Esophagus squamous epithelium (tissue), 5 donors: Measurements from ENCODE around the gene ERVV-1. TPM values are rescaled to one million over a fixed set of nuclear protein-coding genes. Genes with fewer than 3 reads are reported as not detected.

ENCODE experiments used
- DNase-seq: peaks from one replicate; lab custom pipeline; 2025; lab: John Stamatoyannopoulos, UW
- H3K27ac ChIP-seq, 4 donors: fragments of 200-600 bp; sonication (generic); one replicate each; pipeline ENCODE4 v1.5.1; 2016 to 2019; ENCODE audit warnings: mild to moderate bottlenecking in 1 of 4
- H3K27me3 ChIP-seq, 4 donors: fragments of 200-600 bp; sonication (generic); 1 replicate in 3 of 4; 2 replicates in 1 of 4; pipeline versions ENCODE4 v1.5.1 to v1.6.0; 2017 to 2021; ENCODE audit warnings: antibody characterized with exemption in 1 of 4
- H3K36me3 ChIP-seq, 3 donors: fragments of 200-600 bp; sonication (generic); one replicate each; pipeline ENCODE4 v1.5.1; 2016 to 2019
- H3K4me1 ChIP-seq, 3 donors: fragments of 200-600 bp; sonication (generic); one replicate each; pipeline ENCODE4 v1.5.1; 2017 to 2019
- H3K4me3 ChIP-seq, 4 donors: fragments of 200-600 bp; sonication (generic); 1 replicate in 3 of 4; 2 replicates in 1 of 4; pipeline ENCODE4 v1.5.1; 2016 to 2019; ENCODE audit warnings: mild to moderate bottlenecking in 2 of 4, moderate library complexity in 1 of 4
- H3K9me3 ChIP-seq, 3 donors: fragments of 200-600 bp; sonication (generic); one replicate each; pipeline ENCODE4 v1.5.1; 2016 to 2019
- CTCF ChIP-seq, 6 experiments: fragments of 450-650 bp in 4 of 6; fragments of 200-600 bp in 2 of 6; sonication (generic) in 2 of 6; IDR thresholded peaks; one replicate each; pipeline ENCODE4 v1.5.1; 2016 to 2019; ENCODE audit warnings: antibody characterized with exemption in 6 of 6, mild to moderate bottlenecking in 4 of 6, moderate library complexity in 4 of 6
- POLR2A ChIP-seq, 4 donors: fragments of 450-650 bp; IDR thresholded peaks; one replicate each; pipeline ENCODE4 v1.6.1; 2017; ENCODE audit warnings: antibody characterized with exemption in 4 of 4, mild to moderate bottlenecking in 4 of 4, moderate library complexity in 3 of 4
- WGBS, 2 donors: methylation state at CpG; one replicate each; pipeline ENCODE4 v1.1.5; 2018; 5-methylcytosine and 5-hydroxymethylcytosine counted together
- intact Hi-C: fragments of 100-400 bp; cut with DNase I; formaldehyde crosslinking; loops from one replicate; pipeline ENCODE4 v1.15.0; 2022
- total RNA-seq, 4 donors: library from RNA; depleted of rRNA; stranded (reverse); fragments of >200 nt; gene quantifications; one replicate each; pipeline ENCODE4 v1.1.0, GENCODE V29; 2016
- donor health status: DM: yes; HTN: yes; CAD: no.

Gene ERVV-1
- total RNA-seq, 4 donors from 2014 or later = not detected

GRCh38 chr19:52993342-52994178 lies 20.2 kb upstream of the ERVV-1 start:
- peaks cover 0 to 10% (median 0%) of the 10 kb centered on the region in 3 donors for H3K36me3 ChIP-seq
- intact Hi-C loops = no loop called here
- no peak for DNase-seq
- no peak for TF ChIP-seq POLR2A (IDR thresholded peaks at IDR 0.05)
- TF ChIP-seq CTCF (IDR thresholded peaks at IDR 0.05) = peak; percentile 29 to 72 (median 52)
- H3K27me3 ChIP-seq = no peaks in the 10 kb centered on the region
- peak overlapping the region; percentile 32 to 69 (median 53) for H3K4me3 ChIP-seq
- H3K4me1 ChIP-seq = peaks cover 0 to 32% (median 11%) of the 10 kb centered on the region in 3 donors
- 1 to 5% methylated on average over 14 to 25 of the region's 50 CpGs for WGBS, 2 donors
- H3K9me3 ChIP-seq = peaks cover 0 to 18% (median 0%) of the 10 kb centered on the region in 3 donors
- H3K27ac ChIP-seq = peak overlapping the region in 3 of 4 donors; percentile 67 to 79 (median 76)

GRCh38 chr19:52995711-52996110 lies 18.0 kb upstream of the ERVV-1 start:
- WGBS, 2 donors = 81 to 88% methylated on average over 6 to 7 of the region's 7 CpGs
- Histone ChIP-seq H3K9me3 (peaks cover 0 to 18% (median 0%) of the 10 kb centered on the region in 3 donors), H3K36me3 (no peaks in the 10 kb centered on the region), H3K27ac (no peak overlapping the region), H3K4me3 (no peak overlapping the region), H3K4me1 (peaks cover 0 to 32% (median 11%) of the 10 kb centered on the region in 3 donors), H3K27me3 (no peaks in the 10 kb centered on the region)
- TF ChIP-seq CTCF (IDR thresholded peaks at IDR 0.05) (no peak), POLR2A (IDR thresholded peaks at IDR 0.05) (no peak)
- intact Hi-C loops = no loop called here
- no peak for DNase-seq

GRCh38 chr19:52997975-52998374 lies 15.7 kb upstream of the ERVV-1 start:
- Histone ChIP-seq H3K36me3 (no peaks in the 10 kb centered on the region), H3K27ac (no peak overlapping the region), H3K4me1 (peaks cover 0 to 13% (median 3%) of the 10 kb centered on the region in 3 donors), H3K4me3 (no peak overlapping the region), H3K9me3 (peaks cover 0 to 18% (median 0%) of the 10 kb centered on the region in 3 donors), H3K27me3 (no peaks in the 10 kb centered on the region)
- no peak for DNase-seq
- 75 to 80% methylated on average over 9 of the region's 9 CpGs for WGBS, 2 donors
- TF ChIP-seq CTCF (IDR thresholded peaks at IDR 0.05) = no peak
- TF ChIP-seq POLR2A (IDR thresholded peaks at IDR 0.05) = no peak
- intact Hi-C loops = no loop called here

GRCh38 chr19:53002479-53002878 lies 11.2 kb upstream of the ERVV-1 start:
- intact Hi-C loops = no loop called here
- no peak for TF ChIP-seq CTCF (IDR thresholded peaks at IDR 0.05)
- TF ChIP-seq POLR2A (IDR thresholded peaks at IDR 0.05) = no peak
- 25 to 39% methylated on average over 2 of the region's 2 CpGs for WGBS, 2 donors
- DNase-seq = no peak
- H3K9me3 ChIP-seq = peaks cover 0 to 10% (median 0%) of the 10 kb centered on the region in 3 donors
- H3K27ac ChIP-seq = no peak overlapping the region
- H3K4me1 ChIP-seq = no peaks in the 10 kb centered on the region
- H3K36me3 ChIP-seq = no peaks in the 10 kb centered on the region
- no peak overlapping the region for H3K4me3 ChIP-seq
- no peaks in the 10 kb centered on the region for H3K27me3 ChIP-seq

GRCh38 chr19:53004242-53004641 lies 9.5 kb upstream of the ERVV-1 start:
- no peak for DNase-seq
- Histone ChIP-seq H3K4me3 (no peak overlapping the region), H3K4me1 (no peaks in the 10 kb centered on the region), H3K27ac (no peak overlapping the region), H3K27me3 (no peaks in the 10 kb centered on the region), H3K36me3 (no peaks in the 10 kb centered on the region), H3K9me3 (peaks cover 0 to 7% (median 7%) of the 10 kb centered on the region in 3 donors)
- 70 to 84% methylated on average over 5 of the region's 5 CpGs for WGBS, 2 donors
- TF ChIP-seq POLR2A (IDR thresholded peaks at IDR 0.05) (no peak), CTCF (IDR thresholded peaks at IDR 0.05) (no peak)
- intact Hi-C loops = no loop called here
